GM12891 (cell line): ENCODE results near the gene DUS3L.

Experiments used
- DNase-seq: peaks from one replicate; pipeline ENCODE4 v3.0.0; 2011; ENCODE audit warnings: low spot score; ENCODE audit not compliant: insufficient read length
- FAIRE-seq: peaks from 2 replicates; lab custom pipeline; 2011; peaks lifted over from hg19 to GRCh38; lab: Jason Lieb, UNC
- PAX5 ChIP-seq: IDR thresholded peaks from 2 replicates; pipeline ENCODE4 v1.6.1; 2011; ENCODE audit warnings: low read length, moderate library complexity, mild to moderate bottlenecking; ENCODE audit not compliant: insufficient read depth, severe bottlenecking
- POLR2A ChIP-seq: IDR thresholded peaks from 2 replicates; pipeline ENCODE4 v1.6.1; 2011; ENCODE audit warnings: low read depth, low read length, control low read depth
- POLR2AphosphoS5 ChIP-seq: IDR thresholded peaks from 2 replicates; pipeline ENCODE4 v1.6.1; 2011; ENCODE audit warnings: low read depth, low read length, control low read depth
- POU2F2 ChIP-seq: IDR thresholded peaks from 2 replicates; pipeline ENCODE4 v1.6.1; 2011; ENCODE audit warnings: low read depth, mild to moderate bottlenecking, control low read depth, low read length, moderate library complexity
- SPI1 ChIP-seq: IDR thresholded peaks from 2 replicates; pipeline ENCODE4 v1.6.1; 2011; ENCODE audit warnings: low read depth, low read length, control low read depth
- TAF1 ChIP-seq: IDR thresholded peaks from 2 replicates; pipeline ENCODE4 v1.6.1; 2011; ENCODE audit warnings: low read depth, low read length, control low read depth

DUS3L gene

GRCh38 chr19:5829567-5830310, 38.8 kb upstream of the DUS3L start:
- DNase-seq (no peak), FAIRE-seq (no peak)
- TF ChIP-seq SPI1 (no peak), POLR2AphosphoS5 (no peak), POLR2A (no peak), TAF1 (no peak), POU2F2 (no peak), PAX5 (no peak)

GRCh38 chr19:5828661-5829566, 38.0 kb upstream of the DUS3L start:
- FAIRE-seq, result no peak
- TF ChIP-seq PAX5, result no peak
- TF ChIP-seq SPI1, result no peak
- TF ChIP-seq POLR2AphosphoS5, result no peak
- TF ChIP-seq TAF1, result no peak
- no peak for TF ChIP-seq POLR2A
- no peak for TF ChIP-seq POU2F2
- DNase-seq, result no peak

- peak; percentile 84 for TF ChIP-seq POLR2AphosphoS5
- peak; percentile 72 for TF ChIP-seq POLR2A
- TF ChIP-seq TAF1, result no peak
- no peak for TF ChIP-seq SPI1
- peak; percentile 94 for DNase-seq
- FAIRE-seq, result peak; percentile 99
These were observed 37.1 kb upstream of the DUS3L start for GRCh38 chr19:5827891-5828660.

GRCh38 chr19:5827342-5827890, 36.5 kb upstream of the DUS3L start:
- FAIRE-seq, result no peak
- DNase-seq, result no peak
- TF ChIP-seq PAX5, result no peak
- TF ChIP-seq SPI1, result no peak
- no peak for TF ChIP-seq POLR2AphosphoS5
- TF ChIP-seq POLR2A, result no peak
- no peak for TF ChIP-seq TAF1
- no peak for TF ChIP-seq POU2F2

GRCh38 chr19:5826531-5827341, 35.8 kb upstream of the DUS3L start:
- FAIRE-seq (no peak), DNase-seq (no peak)
- no peak for TF ChIP-seq TAF1
- no peak for TF ChIP-seq POU2F2
- no peak for TF ChIP-seq SPI1
- no peak for TF ChIP-seq POLR2A
- no peak for TF ChIP-seq PAX5
- TF ChIP-seq POLR2AphosphoS5, result no peak

DNA sequence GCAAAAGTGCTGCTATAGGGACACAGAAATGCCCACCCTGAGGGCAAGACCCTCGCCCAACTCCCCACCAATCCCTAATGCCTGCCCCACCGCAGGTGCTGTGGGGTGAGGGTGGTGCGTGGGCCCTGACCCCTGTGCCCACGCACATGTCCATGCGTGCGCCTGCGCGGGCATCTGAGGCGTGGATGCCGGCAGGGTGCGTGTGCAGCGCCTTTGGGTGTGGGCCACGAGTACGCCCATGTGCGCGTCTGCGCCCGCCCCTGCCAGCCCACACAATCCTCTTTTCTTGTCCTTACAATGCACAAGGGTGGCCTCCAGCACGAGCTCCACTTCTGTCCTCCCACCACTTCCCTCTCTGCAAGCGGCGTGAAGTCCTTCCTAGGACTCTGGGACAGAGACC, 34.2 kb upstream of the DUS3L start:
- DNase-seq (no peak), FAIRE-seq (no peak)

DNA sequence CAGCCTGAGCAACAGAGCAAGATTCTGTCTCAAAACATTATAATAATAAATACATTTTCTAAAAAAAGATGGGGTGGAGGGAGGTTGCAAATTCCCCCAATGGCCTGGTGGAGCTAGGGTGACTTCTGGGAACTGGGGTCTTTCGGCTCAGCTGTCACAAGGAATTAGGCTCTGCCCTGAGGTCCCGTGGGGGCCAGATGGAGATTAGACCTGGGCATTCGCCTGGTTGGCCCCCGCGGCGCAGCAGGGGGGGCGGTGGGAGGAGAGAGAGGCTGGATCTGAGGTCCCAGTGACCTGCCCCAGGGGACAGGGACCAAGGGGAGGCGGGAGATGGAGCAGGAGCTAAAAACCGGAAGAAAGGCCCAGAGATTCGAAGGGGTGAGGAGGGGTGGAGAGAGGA, 33.8 kb upstream of the DUS3L start:
- TF ChIP-seq POLR2A (no peak), POU2F2 (no peak), TAF1 (no peak), POLR2AphosphoS5 (no peak), SPI1 (no peak), PAX5 (no peak)
- FAIRE-seq, result no peak
- DNase-seq, result no peak

More for the DNA sequence above, 34.2 kb upstream of the DUS3L start:
- TF ChIP-seq POLR2A, result no peak

GRCh38 chr19:5823579-5824281, 32.8 kb upstream of the DUS3L start:
- no peak for DNase-seq
- FAIRE-seq, result no peak
- no peak for TF ChIP-seq PAX5
- TF ChIP-seq SPI1, result no peak
